ENCODE data around the gene NR2F1-AS1.

DNA sequence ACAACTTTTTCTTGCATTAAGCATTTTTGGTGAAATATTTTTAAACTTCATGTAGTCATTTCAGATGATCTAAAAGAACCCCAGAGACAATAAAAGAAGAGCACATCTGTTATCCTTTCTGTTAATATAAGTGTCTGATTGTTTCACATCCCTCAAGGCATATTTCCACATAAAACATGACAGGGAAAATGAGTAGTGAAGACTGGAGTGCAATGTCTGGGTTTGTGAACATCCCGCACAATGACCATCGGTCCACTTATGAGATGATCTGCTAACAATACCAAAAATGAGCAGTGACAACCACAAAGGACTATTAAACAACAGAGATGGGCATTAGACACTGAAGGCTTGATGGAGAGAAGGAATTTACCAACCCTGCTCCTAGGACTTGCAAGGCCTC, 209.1 kb downstream of the NR2F1-AS1 start:
- TF ChIP-seq CHD1 (IDR thresholded peaks at IDR 0.05; ENCODE audit: low read depth, low read length) (no peak), RAD21 (IDR thresholded peaks at IDR 0.05; ENCODE audit: low read length) (no peak), MXI1 (IDR thresholded peaks at IDR 0.05; ENCODE audit: borderline replicate concordance, low read depth, low read length) (no peak)
- TF ChIP-seq, protein P1, sequence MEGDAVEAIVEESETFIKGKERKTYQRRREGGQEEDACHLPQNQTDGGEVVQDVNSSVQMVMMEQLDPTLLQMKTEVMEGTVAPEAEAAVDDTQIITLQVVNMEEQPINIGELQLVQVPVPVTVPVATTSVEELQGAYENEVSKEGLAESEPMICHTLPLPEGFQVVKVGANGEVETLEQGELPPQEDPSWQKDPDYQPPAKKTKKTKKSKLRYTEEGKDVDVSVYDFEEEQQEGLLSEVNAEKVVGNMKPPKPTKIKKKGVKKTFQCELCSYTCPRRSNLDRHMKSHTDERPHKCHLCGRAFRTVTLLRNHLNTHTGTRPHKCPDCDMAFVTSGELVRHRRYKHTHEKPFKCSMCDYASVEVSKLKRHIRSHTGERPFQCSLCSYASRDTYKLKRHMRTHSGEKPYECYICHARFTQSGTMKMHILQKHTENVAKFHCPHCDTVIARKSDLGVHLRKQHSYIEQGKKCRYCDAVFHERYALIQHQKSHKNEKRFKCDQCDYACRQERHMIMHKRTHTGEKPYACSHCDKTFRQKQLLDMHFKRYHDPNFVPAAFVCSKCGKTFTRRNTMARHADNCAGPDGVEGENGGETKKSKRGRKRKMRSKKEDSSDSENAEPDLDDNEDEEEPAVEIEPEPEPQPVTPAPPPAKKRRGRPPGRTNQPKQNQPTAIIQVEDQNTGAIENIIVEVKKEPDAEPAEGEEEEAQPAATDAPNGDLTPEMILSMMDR (conservative IDR thresholded peaks at IDR 0.05; ENCODE audit: low read depth, low read length), result no peak

Measured in IMR-90 (cell line).